NCI-H1105 (cell line): ENCODE results near the gene OR10G8.

Source experiments
- DNase-seq: peaks from one replicate; lab custom pipeline; 2025; lab: John Stamatoyannopoulos, UW

Gene OR10G8

DNA sequence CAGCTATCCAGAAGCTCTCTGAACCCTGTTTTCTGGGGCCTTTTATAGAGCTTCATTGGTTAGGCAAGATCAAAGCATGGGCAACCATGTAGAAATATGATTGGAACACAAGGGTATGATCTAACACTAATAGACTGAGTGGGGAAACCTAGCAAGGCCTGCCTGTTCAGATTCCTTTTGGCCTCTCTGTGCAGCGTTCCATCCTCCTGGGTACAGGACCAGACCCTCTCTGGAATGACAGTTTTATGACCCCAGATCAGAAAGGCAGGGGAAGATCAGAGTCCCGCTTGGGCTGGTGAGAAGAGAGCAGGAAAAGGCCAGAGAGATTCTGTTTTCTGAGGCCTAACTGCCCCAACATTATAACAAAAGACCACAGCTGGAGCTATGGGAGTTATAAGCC is 52.0 kb downstream of the OR10G8 start:
- no peak for DNase-seq

DNA sequence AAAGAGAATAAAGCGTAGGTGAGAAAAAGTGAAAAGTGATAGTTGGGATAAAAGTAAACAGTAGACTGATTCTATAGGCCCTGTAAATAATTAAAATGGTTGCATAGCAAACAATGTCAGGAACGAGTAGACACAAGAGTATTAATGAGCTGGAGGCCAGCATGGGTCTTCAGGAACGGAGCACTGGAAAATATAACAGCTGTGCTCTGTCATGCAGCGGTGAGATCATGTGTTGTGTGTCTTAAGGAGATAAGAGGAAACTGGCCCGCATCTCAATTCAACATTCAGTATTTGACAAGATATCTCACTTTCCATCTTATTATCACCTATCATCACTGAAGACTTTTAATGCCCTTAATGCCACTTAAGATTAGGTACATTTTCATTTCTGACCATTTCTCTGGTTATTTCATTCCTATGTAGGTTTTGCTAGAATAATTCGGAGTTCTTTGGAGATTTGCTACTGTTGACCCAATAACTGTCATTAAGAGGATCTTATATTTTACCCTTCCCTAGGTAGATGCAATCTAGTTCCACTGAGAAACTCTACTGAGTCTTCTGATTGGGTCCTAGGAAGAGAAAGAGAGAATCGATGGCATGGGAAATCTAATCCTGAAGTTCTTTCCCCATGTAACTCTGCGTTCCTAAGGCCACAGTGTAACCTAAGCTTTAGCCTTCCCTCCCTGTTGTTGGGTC is 53.2 kb downstream of the OR10G8 start:
- DNase-seq, result no peak
